Amniotic epithelial cell (primary cell): Measurements from ENCODE around the gene FABP7.

Source experiments
- DNase-seq: peaks from one replicate; pipeline ENCODE4 v3.0.0-alpha.2; 2010; ENCODE audit warnings: low read depth

Gene FABP7

GRCh38 chr6:122758927-122759334, 20.6 kb upstream of the FABP7 start:
- DNase-seq = no peak

- no peak for DNase-seq
Observed at GRCh38 chr6:122760330-122760729, 19.2 kb upstream of the FABP7 start.

GRCh38 chr6:122766256-122766655, 13.3 kb upstream of the FABP7 start:
- no peak for DNase-seq

DNA sequence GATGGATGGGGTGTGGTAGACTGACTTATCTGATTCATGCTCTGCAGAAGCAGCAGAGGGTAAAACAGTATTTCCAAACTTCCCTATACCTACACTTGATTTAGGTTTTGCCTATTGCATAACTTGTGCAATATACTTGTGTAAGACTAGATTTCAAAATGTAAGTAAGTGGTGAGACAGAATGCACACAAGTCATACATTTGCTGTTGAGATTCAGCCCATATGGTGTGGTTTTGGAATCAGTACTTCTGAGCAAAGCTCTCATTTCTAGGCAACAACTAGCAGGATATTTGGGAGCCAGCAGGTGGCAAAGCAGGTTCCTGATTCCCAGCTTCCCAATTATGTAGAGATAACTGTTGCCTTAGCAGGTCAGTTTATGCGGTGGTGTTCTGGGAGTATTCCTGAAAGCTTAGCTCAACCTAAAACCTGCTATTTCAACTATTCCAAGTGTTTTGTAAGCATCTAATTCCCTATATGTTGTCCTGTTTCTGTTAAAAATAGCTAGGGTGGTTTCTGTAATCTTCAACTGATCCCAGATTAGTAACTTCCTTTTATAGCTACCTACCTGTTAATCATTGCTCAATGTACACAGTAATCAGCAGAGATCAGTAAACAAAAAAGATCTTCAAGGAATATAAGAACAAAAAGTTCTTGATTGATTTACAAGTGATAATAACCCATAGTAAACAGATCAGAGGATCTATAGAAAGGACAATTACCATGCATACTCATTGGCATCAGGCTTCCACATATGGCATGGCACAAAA, 8.5 kb upstream of the FABP7 start:
- peak; percentile 68 for DNase-seq

DNA sequence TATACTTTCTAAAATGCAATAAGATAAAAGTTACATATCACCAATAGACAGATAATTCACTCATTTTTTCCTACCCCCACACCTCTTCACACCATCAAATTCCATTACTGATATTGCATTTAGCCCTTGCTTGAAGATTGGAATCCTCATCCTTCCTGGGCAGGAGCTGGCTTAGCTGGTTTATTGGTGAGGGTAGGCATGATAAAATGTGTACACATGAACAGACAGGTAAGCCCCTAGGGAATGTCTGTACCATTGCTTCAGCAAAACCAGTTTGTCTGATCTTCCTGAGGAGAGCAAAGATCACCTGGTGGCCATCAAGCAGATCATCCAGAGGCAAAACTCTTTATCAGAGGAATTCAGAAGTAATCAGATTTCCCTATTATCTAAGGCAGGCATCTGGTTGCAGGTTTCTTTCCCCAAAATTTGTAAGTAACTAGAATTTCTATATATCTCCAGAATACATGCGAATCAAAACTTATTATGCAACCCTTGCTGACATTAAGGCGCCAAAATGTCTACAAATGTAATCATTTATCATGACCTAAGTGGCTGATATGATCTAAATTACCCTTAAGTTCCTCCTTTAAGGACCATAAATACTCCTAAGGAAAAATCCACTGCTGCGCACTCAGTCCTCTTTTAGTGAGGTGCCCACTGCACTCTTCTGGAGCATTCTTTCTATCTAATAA, 6.6 kb upstream of the FABP7 start:
- DNase-seq = no peak

DNA sequence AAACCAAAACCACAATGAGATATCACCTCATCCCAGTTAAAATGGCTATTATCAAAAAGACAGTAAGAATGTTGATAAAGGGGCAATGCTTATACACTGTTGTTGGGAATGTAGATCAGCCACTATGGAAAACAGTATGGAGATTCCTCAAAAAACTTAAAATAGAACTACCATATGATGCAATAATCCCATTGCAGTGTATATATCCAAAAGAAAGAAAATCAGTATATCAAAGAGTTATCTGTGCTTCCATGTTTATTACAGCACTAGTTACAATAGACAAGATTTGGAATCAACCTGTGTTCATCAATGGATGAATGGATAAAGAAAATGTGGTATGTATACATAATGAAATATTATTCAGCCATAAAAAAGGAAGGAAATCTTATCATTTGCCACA, 3.5 kb upstream of the FABP7 start:
- DNase-seq = no peak

GRCh38 chr6:122778302-122778701, 1.2 kb upstream of the FABP7 start:
- DNase-seq = no peak

- DNase-seq = no peak
Observed at GRCh38 chr6:122778985-122779661, 393 bp upstream of the FABP7 start.

- no peak for DNase-seq
Observed at GRCh38 chr6:122780114-122780513, 598 bp downstream of the FABP7 start.

- no peak for DNase-seq
Observed at GRCh38 chr6:122781716-122782115, 2.2 kb downstream of the FABP7 start.

- no peak for DNase-seq
Observed at GRCh38 chr6:122783401-122783800, 3.9 kb downstream of the FABP7 start.

- DNase-seq = no peak
Observed at GRCh38 chr6:122785891-122786290, 6.4 kb downstream of the FABP7 start.

DNA sequence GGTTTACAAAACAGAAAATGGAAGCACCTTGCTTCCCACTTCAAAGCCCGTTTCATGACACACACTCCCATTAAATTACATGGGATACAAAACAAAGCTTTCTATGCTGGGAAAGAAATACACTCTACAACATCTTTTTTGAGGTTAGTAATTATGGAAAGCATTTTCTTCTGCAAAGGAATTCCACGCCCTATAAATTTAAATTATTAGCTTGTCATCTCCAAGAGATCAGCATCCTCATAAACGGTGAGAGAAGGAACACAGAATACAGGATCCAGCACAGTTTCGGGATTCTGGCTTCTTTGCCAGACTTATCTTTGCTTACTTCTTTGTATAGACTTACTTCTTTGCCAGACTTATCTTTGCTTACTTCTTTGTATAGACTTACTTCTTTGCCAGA, 8.2 kb downstream of the FABP7 start:
- DNase-seq = no peak

- no peak for DNase-seq
Observed at GRCh38 chr6:122788208-122788607, 8.7 kb downstream of the FABP7 start.

- DNase-seq = no peak
Observed at GRCh38 chr6:122788663-122789181, 9.2 kb downstream of the FABP7 start.

DNA sequence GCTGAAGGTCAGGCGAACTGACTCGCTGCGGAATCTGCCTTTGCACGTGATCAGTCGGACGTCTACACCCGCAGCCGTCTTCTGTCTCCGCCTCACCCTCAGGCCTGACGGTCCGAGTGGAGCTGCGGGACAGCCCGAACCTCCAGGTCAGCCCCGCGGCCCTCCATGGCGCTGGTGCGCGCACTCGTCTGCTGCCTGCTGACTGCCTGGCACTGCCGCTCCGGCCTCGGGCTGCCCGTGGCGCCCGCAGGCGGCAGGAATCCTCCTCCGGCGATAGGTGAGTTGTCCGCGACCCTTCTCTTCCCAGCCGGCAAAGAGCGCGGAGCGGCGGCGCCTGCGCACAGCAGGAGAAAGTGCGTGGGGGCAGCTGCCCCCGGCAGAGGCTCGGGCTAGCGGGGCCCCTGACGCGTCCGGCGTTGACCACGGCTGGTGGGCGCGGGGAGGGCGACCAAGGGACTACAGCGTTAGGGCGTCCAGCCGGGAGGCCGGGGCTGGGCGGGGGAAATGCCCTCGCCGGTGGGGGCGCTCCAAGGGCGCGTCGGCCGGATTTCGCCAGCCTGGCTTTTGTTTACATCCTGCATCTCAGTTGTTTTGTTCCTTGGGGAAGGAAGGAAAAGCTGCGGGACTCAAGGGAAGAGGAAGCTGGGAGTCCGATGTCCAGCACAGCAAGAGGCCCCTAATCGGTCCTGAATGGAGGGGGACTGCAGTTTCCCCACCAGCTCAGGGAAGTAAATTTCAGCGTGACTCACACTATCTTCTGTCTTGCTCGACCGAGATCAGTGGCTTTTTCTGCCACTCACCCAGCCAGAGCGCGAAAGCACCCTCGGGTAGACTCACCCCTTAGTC, 9.9 kb downstream of the FABP7 start, which contains the start of gene SMPDL3A:
SMPDL3A (plus strand) TSS at position 77 of the 846 bp plus-strand sequence; CDS start at position 166, 89 bp downstream.
- peak; percentile 90 for DNase-seq

- no peak for DNase-seq
Observed at GRCh38 chr6:122790028-122790422, 10.5 kb downstream of the FABP7 start.

GRCh38 chr6:122790423-122791309, 11.2 kb downstream of the FABP7 start:
- peak; percentile 57 for DNase-seq

- no peak for DNase-seq
Observed at GRCh38 chr6:122791310-122791679, 11.8 kb downstream of the FABP7 start.

DNA sequence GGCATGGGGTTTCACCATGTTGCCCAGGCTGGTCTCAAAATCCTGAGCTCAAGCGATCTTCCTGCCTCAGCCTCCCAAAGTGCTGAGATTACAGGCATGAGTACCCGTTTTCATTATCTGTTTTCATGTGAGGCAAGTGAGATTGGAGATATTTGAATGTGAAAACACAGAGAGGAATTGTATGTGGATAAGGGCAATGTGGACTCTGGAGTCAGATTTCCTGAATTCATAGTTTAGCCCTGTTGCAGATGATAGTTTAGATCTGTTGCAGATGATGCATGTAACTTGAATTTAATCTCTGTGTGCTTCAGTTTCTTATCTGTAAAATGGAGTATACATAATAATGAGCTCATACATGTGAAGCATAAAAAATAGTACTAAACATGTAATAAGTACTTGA, 13.2 kb downstream of the FABP7 start:
- DNase-seq = peak; percentile 39

- no peak for DNase-seq
Observed at GRCh38 chr6:122797537-122797936, 18.0 kb downstream of the FABP7 start.
